GM12892 (cell line): Measurements from ENCODE around the gene CALCOCO2.
A peak's percentile ranks its signal among the peaks of the same experiment; 100 is the strongest.

Experiments
- POLR2A ChIP-seq: IDR thresholded peaks from 2 replicates; pipeline ENCODE4 v1.6.1; 2011; ENCODE audit warnings: low read depth, low read length, control low read depth
- TAF1 ChIP-seq: IDR thresholded peaks from 2 replicates; pipeline ENCODE4 v1.6.1; 2011; ENCODE audit warnings: low read depth, mild to moderate bottlenecking, control low read depth, low read length, borderline replicate concordance

GRCh38 chr17:48830840-48831548 is at the start of gene CALCOCO2:
- TF ChIP-seq POLR2A = peak; percentile 65; the same call in 1 of the 2 replicates
- 0 out of 2 replicates have a peak, but pooled peaks have one; percentile 35 for TF ChIP-seq TAF1
